ENCODE data around the gene NOL6.

Gene NOL6

DNA sequence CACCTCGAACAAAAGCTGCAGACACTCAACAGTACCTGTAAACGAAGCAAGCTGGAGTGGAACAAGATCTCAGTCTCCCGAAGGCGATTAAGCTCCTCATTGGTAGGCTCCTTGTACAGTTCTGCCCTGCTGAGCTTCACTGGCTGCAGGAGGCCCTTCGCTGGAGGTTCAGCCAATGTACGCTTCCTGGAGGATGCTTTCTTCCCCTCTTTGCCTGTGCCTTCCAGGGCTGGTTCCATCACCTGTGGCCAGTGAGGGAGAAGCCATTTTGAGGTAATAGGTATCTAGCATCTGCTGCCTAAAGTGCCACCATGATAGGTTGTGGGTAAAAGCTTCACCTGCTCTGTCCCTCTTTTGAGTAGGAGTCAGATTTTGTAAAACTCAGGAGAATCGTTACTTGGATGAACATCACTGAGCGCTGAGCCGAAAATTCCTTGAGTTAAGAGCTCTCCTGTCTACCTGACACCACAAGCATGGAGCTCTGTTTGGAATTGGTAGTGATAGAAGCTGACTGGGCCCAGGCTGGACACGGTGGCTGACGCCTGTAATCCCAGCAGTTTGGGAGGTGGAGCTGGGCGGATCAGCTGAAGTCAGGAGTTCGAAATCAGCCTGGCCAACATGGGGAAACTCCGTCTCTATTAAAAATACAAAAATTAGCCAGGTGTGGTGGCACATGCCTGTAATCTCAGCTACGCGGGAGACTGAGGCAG is 1.4 kb downstream of the NOL6 start:
- no peak overlapping the region for H3K4me3 ChIP-seq (ENCODE audit: low read depth, low read length)
- H3K36me3 ChIP-seq, result peaks cover 36% of the 10 kb centered on the region
- TF ChIP-seq CTCF (IDR thresholded peaks at IDR 0.05; ENCODE audit: low read depth, low read length), result no peak
- no peaks in the 10 kb centered on the region for H3K27me3 ChIP-seq (ENCODE audit: insufficient read depth, low read depth, severe bottlenecking)
- H3K9me3 ChIP-seq (ENCODE audit: severe bottlenecking), result no peaks in the 10 kb centered on the region
- no peak for DNase-seq
- H3K27ac ChIP-seq, result no peak overlapping the region

DNA sequence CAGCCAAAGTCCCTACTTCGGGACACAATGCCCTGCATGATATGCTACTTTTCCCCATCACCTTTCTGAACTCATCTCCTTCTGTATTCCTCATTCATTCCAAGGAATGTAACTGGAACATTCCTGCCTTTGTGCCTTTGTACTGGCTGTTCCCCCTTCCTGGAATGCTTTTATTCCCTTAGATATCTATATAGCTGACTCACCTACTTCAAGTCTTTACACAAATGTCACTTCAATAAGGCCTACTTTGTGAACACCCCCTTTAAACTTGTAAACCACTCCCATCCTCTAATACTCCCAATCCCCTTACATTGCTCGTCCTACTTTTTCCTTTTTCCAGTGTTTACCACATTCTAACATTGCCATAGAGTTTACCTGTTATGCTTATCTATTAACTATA is 2.4 kb downstream of the NOL6 start:
- no peaks in the 10 kb centered on the region for H3K9me3 ChIP-seq (ENCODE audit: severe bottlenecking)
- H3K4me3 ChIP-seq (ENCODE audit: low read depth, low read length), result no peak overlapping the region
- H3K36me3 ChIP-seq, result peaks cover 46% of the 10 kb centered on the region
- H3K27ac ChIP-seq, result no peak overlapping the region
- H3K27me3 ChIP-seq (ENCODE audit: insufficient read depth, low read depth, severe bottlenecking), result no peaks in the 10 kb centered on the region
- TF ChIP-seq CTCF (IDR thresholded peaks at IDR 0.05; ENCODE audit: low read depth, low read length), result no peak
- no peak for DNase-seq

DNA sequence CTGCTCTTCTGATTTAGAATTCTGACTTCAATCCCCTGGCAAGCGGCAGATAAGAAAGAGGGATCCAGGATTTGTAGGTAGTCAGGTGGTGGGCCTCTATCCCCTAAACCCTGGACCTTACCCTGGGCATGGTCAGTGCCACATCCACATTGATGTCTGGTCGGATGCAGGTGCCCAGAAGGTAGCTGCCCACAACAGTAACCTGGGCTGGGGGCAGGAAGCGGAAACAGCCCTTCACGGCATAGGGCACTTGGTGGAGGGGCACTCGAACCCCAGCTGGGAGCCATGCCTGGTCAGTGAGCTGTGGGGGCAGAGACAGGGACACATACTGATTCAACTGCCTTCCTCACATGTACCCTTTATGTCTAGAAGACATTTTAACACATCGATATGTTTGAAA is 3.8 kb downstream of the NOL6 start:
- DNase-seq, result no peak
- Histone ChIP-seq H3K4me3 (ENCODE audit: low read depth, low read length) (no peak overlapping the region), H3K9me3 (ENCODE audit: severe bottlenecking) (no peaks in the 10 kb centered on the region), H3K27me3 (ENCODE audit: insufficient read depth, low read depth, severe bottlenecking) (no peaks in the 10 kb centered on the region), H3K27ac (no peak overlapping the region), H3K36me3 (peaks cover 60% of the 10 kb centered on the region)
- no peak for TF ChIP-seq CTCF (IDR thresholded peaks at IDR 0.05; ENCODE audit: low read depth, low read length)

DNA sequence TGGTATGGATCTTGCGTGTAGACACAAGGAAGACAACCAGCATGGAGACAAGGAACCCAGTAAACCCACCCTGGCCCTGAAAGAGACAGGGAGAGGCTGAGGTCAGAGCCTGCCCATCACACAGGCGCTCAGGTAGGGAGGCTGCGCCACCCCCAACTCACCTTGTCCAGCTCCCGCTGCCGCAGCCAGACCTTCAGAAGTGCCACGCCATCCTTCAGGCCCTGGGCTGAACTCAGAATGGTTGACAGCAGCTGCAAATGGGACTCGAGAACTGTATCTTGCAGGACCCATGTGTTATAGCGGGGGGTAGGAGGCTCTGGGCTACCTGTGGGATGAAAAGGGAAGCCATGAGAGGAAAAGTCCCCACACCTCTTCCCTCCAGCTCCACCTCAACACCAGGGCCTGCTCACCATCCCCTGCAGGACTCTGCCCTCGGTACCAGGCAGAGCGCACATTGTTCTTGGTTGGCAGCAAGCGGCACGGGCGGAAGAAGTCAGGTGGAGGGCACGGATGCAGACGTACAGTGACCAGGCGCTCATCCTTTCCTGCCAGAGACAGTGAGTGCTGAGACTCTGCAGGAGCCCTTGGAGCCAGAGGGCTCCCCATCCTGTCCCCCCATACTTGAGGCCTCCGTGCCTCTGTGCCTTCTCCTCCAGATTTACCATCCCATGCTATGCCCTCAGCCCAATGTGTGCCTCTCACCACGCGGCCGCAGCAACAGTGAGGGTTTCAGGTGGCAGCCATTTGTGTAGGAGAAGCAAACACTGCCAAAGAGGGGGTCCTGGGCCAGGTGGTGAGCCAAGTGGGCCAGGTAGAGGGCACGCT is 4.7 kb downstream of the NOL6 start:
- Histone ChIP-seq H3K36me3 (peaks cover 69% of the 10 kb centered on the region), H3K27ac (no peak overlapping the region), H3K4me3 (ENCODE audit: low read depth, low read length) (no peak overlapping the region), H3K27me3 (ENCODE audit: insufficient read depth, low read depth, severe bottlenecking) (no peaks in the 10 kb centered on the region), H3K9me3 (ENCODE audit: severe bottlenecking) (no peaks in the 10 kb centered on the region)
- DNase-seq, result no peak
- no peak for TF ChIP-seq CTCF (IDR thresholded peaks at IDR 0.05; ENCODE audit: low read depth, low read length)

GRCh38 chr9:33468215-33468730 is 5.5 kb downstream of the NOL6 start:
- Histone ChIP-seq H3K36me3 (peaks cover 77% of the 10 kb centered on the region), H3K27ac (no peak overlapping the region), H3K4me3 (ENCODE audit: low read depth, low read length) (no peak overlapping the region), H3K9me3 (ENCODE audit: severe bottlenecking) (no peaks in the 10 kb centered on the region), H3K27me3 (ENCODE audit: insufficient read depth, low read depth, severe bottlenecking) (no peaks in the 10 kb centered on the region)
- no peak for TF ChIP-seq CTCF (IDR thresholded peaks at IDR 0.05; ENCODE audit: low read depth, low read length)
- DNase-seq, result no peak
